HG03097 (cell line): Measurements from ENCODE around the gene EFNA5.
"Not testable (repeated sequence)": the region's sequence is repeated elsewhere in the genome, so short reads cannot be mapped to it uniquely, and the experiment has no call there.

ENCODE experiments used
- ATAC-seq: cut with Tn5 transposase; IDR thresholded peaks from one replicate; pipeline ENCODE4 v1.9.1; 2021; ENCODE audit not compliant: unreplicated experiment, low FRiP score

Gene EFNA5

GRCh38 chr5:107502676-107503060, 168.1 kb downstream of the EFNA5 start:
- no peak for ATAC-seq

DNA sequence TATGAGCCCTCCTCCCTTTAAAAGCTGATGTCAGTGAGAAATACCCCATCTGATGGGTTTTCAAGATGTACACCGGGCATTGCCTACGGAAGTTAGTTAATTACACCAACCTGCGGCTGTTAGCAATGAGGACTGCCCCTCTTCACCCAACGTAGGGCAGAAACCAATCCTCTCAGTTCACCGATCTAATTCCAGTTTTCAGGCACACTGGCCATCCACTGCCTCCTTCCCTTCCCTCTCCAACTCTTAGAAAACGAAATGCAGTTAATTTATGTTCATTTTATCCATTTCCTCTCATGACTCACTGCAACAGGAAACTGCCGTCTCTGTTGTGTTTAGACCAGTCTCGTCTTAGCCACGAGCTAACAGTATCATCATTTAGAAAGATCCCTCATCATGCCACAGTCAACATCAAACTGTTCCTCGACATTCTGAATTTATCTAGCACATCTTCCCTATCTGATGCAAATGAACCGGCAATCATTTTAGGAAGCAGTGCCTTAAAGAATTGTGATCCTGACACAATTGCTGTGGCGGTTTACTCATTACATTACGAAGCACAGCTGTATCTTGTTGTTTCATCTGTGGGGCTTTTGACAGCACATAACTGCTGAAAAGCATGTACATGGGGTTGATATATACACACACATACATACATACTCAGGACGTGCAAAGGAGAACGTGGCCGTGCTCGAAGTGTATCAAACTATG, 168.6 kb downstream of the EFNA5 start:
- ATAC-seq: no peak

DNA sequence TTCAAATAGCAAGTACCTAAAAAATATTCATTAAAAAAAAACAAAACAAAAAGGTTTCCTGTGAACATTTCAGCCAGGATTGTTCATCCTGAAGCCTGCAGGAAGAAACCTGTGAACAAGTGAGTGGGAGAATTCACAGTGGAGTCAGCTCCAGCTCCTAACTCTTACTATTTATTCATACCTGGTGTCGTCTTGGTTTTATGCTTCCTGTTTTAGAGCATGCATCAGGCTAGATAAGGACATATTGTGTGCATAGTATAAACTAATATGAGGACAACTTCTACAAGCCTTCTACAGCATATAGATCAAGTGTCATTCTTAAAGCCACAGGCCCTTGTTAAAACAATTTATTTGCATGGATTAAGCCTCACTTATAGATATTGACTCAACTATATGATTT, 169.9 kb downstream of the EFNA5 start:
- no peak for ATAC-seq

- ATAC-seq: no peak
Observed at GRCh38 chr5:107500347-107500746, 170.4 kb downstream of the EFNA5 start.

DNA sequence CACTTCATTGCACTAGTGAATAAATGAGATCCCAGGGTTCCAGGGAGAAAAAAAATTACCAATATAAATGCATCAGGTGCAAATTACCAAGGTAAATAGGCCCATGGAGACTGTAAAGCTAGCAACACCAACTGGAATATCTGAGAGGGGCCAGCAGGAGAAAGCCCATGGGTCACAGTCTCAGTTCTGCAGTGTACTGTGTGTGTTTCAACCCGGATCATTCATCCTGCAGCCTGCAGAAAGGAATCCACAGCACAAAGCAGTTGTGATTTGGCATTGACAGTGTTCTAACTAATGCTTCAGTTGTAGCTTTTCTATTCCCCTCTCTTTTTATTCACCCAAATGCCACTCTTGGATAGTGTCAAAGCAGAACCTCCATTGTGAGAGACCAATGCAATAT, 171.0 kb downstream of the EFNA5 start:
- no peak for ATAC-seq

DNA sequence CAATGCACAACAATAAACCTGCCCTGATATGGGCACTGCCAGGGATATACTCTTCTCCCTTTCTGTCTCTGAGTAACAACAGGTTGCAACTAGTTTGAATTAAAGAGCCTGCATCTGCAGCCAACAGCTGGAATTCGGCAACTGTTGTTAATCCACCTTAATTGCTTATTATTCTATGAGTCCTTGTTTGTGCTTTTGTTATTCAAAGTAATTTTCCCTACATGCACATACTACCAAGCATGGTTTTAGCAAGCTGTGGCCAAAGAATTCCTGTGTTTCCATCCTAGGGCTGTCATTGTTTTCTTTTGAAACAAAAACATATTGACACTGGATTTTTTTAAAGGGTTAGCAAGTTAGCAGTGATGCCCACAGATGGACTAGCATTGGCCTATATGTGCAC, 171.5 kb downstream of the EFNA5 start:
- ATAC-seq: no peak

GRCh38 chr5:107496466-107496865, 174.3 kb downstream of the EFNA5 start:
- no peak for ATAC-seq

DNA sequence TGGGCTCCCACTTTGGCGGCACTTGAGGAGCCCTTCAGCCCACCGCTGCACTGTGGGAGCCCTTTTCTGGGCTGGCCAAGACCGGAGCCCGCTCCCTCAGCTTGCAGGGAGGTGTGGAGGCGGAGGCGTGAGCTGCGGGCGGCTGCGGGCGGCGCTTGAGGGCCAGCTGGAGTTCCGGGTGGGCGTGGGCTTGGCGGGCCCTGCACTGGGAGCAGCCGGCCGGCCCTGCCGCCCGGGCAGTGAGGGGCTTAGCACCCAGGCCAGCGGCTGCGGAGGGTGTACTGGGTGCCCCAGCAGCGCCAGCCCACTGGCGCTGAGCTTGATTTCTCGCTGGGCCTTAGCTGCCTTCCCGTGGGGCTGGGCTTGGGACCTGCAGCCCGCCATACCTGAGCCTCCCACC, 176.6 kb downstream of the EFNA5 start:
- ATAC-seq: not testable (repeated sequence)

GRCh38 chr5:107487056-107487542, 183.6 kb downstream of the EFNA5 start:
- ATAC-seq: no peak

DNA sequence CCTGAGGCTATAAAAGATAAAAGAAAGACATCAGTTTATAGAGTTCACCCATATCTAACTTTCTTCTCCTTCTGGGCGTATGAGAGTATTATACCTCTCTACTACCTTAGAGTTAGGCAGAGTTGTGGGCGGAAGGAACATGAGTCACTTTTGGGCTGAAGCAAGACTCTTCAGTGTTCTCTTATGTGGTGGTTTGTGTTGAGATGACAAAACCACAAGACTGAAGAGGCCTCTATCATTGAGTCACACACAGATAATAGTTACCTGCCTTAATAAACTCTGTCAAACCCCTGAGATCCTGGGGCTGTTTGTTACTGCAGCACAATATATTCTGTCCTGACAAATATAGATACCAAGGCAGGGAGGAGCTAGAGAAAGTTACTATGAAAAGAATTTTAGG, 184.2 kb downstream of the EFNA5 start:
- ATAC-seq: peak; percentile 70

- ATAC-seq: peak; percentile 43
Observed at GRCh38 chr5:107485184-107485583, 185.6 kb downstream of the EFNA5 start.

GRCh38 chr5:107484281-107484680, 186.5 kb downstream of the EFNA5 start:
- no peak for ATAC-seq

GRCh38 chr5:107483231-107484024, 187.3 kb downstream of the EFNA5 start:
- ATAC-seq: no peak

- ATAC-seq: no peak
Observed at GRCh38 chr5:107478068-107478641, 192.6 kb downstream of the EFNA5 start.

DNA sequence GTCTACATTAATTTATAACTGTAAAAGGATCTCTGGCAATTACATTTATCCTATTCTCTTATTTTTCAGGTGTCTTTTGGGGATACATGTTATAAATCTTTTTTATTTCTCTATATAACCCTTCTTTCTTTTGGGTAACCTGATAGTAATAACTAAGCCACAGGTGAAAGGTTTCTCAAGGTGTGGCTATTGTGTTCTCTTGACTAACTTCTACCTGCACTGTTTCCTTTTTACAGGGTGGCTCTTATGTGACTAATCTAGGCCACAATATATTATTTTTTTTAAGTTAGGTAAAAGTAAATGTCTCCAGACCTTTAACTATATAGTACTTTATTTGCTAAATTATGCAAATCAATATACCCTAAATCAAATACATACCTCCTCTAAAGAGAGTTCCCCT, 193.2 kb downstream of the EFNA5 start:
- ATAC-seq: no peak

DNA sequence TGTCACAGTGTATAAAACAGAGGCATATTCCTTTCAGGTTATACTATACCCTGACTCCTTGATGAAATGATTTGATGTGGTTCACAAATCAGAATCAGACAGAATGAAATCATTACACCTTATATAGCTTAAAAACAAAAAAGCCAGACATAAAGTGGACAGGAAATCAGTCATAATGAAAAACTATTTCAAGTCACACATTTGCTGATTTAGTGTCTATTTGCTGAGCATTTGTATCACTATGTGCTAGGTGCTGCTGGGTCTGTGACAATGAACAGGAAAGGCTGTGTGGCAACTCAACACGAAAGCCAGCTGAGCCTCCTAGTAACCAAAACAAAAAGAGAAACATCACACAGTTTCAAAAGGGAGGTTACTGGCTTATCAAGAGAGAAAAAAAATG, 194.0 kb downstream of the EFNA5 start:
- peak; percentile 86 for ATAC-seq

- ATAC-seq: peak; percentile 74
Observed at GRCh38 chr5:107474716-107475489, 195.8 kb downstream of the EFNA5 start.

DNA sequence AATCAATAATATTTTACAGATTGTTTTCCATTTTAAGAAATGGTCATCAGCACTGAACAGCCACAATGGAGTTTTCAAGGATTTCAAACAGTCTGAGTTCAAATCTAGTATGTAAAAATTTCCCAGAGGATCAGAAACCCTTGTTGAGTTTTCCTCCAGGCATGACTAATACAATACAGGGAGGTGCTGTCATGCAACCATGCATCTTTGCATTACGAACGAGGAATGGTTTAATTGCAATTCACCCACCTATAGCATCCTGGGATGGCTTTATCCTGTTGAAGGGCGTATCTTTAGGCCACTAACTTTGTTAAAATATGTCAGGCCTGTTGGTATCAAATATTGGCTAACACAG, 196.4 kb downstream of the EFNA5 start:
- ATAC-seq: no peak

GRCh38 chr5:107472620-107473064, 198.1 kb downstream of the EFNA5 start:
- ATAC-seq: no peak

GRCh38 chr5:107470295-107470582, 200.5 kb downstream of the EFNA5 start:
- no peak for ATAC-seq
